Panc1 (cell line): ENCODE measurements around the gene CFAP53. TPM values are rescaled to one million over a fixed set of nuclear protein-coding genes. Genes with fewer than 3 reads are reported as not detected.

Source experiments
- total RNA-seq: library from RNA; stranded (reverse); gene quantifications from one replicate; pipeline ENCODE4 v1.2.1, GENCODE V29; 2021; ENCODE audit not compliant: unreplicated experiment

The CFAP53 gene
- total RNA-seq, 1 experiment from 2014 or later, result 0.23 TPM

Other genes starting within 250 kb of the CFAP53 start
- 0.31 TPM for gene MYO5B, start 71.3 kb downstream of the CFAP53 start, total RNA-seq
- gene MBD1, start 15.0 kb upstream of the CFAP53 start, total RNA-seq, result 47.3 TPM
- 60.8 TPM for gene CXXC1, start 21.2 kb upstream of the CFAP53 start, total RNA-seq
- 22.1 TPM for gene SKA1, start 108.6 kb upstream of the CFAP53 start, total RNA-seq